Activated effector memory CD4-positive, alpha-beta T cell treated with Interleukin-2 at 50 U/mL for 16 hours (primary cell): ENCODE measurements around the gene CIZ1.
A peak's percentile ranks its signal among the peaks of the same experiment; 100 is the strongest.

Source experiments
- DNase-seq: peaks from one replicate; pipeline ENCODE4 v3.0.0-alpha.2; 2020

CIZ1 gene

DNA sequence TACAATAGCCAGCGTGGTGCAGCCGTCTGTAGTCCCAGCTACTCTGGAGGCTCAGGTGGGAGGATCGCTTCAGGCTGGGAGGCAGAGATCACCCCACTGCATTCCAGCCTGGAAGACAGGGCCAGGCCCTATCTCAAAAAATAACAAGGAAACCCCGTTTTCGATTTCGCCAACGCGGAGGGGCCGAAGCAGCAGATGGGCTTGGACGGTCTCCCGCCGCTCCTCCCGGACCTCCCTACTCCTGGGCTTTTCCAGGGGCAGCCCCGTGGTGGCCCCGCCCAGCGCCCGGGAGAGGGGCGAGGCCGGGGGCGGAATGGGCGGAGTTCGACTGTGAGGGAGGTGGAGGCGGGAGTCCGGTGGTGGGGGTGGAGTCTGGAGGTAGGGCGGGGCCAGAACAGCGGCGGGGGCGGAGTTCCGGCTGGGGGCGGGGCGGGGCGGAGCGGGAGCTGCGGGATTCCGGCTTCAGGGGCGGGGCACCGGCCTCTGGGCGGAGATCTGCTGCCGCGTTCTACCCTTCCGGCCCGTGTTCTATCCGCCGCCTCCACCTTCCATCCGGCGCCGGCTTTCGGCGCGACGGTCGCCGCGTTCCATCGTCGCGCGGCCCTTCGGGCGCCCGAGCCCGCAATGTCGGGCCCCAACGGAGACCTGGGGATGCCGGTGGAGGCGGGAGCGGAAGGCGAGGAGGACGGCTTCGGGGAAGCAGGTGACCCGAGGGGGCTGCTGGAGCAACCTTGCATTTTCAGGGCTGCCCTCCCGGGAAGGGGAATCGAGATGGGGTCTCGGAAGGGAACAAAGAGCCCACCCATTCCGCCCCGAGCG, 31.4 kb downstream of the CIZ1 start, which contains the start of gene BBLN:
Gene BBLN (plus strand): TSS at position 482 of the 819 bp plus-strand sequence. CDS start 143 bp downstream, at position 625.
- peak; percentile 92 for DNase-seq

GRCh38 chr9:128159522-128159783, 31.9 kb downstream of the CIZ1 start:
- peak; percentile 50 for DNase-seq

DNA sequence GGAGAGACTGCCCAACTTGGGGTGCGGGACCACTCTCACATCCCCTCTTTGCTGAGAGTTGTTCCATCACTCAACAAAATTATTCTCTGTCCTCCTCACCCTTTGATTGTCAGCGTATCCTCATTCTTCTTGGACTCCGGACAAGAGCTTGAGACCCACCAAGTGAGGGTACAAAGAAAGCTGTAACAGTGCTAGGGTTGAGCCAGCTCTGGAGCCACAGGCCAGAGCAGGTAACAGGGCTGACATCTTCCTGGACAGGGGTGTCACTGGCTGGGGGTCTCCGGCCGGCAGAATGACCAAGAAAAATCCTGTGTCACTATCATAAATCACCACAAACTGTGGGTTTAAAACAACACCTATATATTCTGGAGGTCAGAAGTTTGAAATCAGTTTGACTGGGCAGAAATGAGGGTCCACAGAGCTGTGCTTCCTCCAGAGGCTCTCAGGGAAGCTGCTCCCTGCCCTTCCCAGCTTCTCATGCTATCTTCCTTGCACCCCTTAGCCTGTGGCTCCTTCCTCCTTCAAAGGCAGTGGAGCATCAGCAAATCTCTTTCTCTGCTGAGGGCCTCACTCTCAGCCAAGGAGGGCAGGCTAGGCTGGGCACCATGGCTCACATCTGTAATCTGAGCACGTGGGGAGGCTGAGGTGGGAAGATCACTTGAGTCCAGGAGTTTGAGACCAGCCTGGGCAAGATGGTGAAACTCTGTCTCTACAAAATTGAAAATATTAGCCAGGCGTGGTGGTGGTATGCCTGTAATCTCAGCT, 35.5 kb downstream of the CIZ1 start:
- no peak for DNase-seq

DNA sequence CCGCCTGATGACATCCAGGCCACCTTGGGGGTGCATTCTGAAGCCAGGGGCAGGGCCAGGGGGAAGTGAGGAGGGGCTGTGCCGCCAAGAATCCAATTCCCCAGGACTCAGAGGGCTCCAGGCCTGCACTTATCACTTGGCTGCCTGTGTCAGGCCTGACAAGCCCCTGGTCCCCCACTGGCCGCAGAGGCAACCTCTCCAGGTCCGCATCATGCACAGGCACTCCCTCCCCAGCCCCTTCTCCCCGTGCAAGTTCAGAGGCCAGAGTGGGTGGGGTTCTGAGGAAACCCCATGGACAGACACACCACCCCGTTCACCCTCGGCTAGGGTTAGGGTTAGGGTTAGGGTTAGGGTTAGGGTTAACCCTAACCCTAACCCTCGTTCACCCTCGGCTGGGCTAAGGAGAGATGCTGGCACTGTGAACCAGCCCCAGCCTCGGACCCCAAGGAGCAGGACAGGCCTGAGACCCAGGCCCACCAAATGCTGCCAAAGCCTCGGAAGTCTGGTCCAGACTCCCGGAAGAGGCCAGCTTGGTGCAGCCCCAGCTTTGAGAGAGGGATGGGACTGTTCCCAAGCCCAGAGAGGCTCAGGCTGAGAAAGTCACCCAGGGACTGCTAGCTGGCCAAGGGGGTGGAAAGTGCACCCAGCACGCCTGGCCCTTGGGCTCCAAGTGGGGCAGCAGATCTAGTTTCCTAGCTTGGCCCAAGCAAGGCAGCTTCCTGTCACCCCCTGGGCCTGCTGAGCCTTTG, 37.3 kb downstream of the CIZ1 start:
- no peak for DNase-seq

- DNase-seq, result no peak
Observed at GRCh38 chr9:128153060-128153946, 38.1 kb downstream of the CIZ1 start.

- no peak for DNase-seq
Observed at GRCh38 chr9:128152133-128153059, 39.0 kb downstream of the CIZ1 start.

GRCh38 chr9:128151309-128152132, 39.9 kb downstream of the CIZ1 start:
- no peak for DNase-seq

- no peak for DNase-seq
Observed at GRCh38 chr9:128150594-128151308, 40.6 kb downstream of the CIZ1 start.

- DNase-seq, result no peak
Observed at GRCh38 chr9:128149951-128150593, 41.3 kb downstream of the CIZ1 start.

DNA sequence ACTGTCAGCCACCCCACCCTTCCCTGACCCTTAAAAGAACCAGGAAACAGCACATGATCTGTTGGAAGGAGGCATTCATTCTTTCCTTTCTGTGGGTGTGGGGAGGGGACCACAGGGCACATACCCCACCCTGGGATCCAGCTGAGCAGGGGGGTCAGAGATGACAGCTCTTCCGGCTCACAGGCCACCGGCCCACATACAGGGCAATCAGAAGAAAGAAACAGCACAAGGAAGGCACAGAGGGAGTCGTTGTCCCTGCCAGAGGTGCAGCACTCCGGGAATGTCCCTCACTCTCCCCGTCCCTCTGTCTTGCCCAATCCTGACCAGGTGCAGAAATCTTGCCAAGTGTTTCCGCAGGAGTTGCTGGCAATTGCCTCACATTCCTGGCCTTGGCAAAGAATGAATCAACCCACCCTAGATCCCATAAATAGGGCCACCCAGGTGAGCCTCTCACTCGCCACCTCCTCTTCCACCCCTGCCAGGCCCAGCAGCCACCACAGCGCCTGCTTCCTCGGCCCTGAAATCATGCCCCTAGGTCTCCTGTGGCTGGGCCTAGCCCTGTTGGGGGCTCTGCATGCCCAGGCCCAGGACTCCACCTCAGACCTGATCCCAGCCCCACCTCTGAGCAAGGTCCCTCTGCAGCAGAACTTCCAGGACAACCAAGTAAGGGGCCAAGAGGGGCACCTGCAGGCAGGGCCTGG, 42.2 kb downstream of the CIZ1 start, which contains the start of gene LCN2:
Gene LCN2 (plus strand): TSS at position 453 of the 701 bp plus-strand sequence. CDS start 73 bp downstream, at position 526.
- no peak for DNase-seq

DNA sequence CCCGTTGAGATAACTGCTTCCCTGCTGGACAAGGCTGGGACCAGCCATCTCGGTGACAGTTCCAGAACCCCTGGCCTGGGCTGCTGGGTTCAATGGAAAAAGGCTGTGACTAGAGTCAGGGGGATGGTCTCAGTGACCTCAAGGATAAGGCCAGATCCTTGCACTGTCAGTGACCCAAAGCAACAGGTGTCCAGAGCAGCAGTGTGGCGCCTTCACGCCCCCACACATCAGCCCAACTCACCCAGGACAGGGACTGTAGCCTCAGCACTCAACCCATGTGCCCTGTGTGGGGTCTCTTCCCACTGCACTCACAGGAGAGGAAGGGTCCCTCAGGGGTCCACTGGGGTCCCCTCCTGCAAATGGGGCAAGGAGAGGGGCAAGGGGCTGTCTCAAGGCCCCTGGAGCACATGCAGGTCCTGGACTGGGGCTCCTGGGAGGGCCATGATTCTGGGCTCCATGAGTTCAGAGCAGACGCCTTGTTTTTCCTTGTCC, 42.8 kb downstream of the CIZ1 start:
- DNase-seq, result no peak

GRCh38 chr9:128146591-128147120, 44.7 kb downstream of the CIZ1 start:
- DNase-seq, result no peak

DNA sequence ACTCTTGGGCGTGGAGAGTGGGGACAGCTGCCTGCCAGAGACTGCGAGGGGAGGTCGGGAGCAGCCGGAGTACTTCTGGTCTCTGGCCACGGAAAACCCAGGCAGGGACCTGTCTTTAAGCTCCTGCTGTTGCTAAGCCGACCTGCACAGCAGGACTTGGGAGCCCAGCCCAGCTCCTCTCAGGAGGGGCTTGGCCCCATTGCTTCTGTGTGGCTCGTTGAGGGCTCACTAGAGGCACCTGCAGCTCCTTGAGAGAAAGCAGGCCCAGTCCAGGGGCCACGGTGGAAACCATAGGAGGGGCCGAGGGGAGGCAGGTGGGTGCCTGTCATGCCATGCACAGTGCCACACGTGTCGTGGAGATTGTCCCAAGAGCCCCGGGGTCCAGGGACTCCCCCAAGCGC, 45.4 kb downstream of the CIZ1 start:
- DNase-seq, result no peak

- DNase-seq, result no peak
Observed at GRCh38 chr9:128145536-128145935, 45.8 kb downstream of the CIZ1 start.

DNA sequence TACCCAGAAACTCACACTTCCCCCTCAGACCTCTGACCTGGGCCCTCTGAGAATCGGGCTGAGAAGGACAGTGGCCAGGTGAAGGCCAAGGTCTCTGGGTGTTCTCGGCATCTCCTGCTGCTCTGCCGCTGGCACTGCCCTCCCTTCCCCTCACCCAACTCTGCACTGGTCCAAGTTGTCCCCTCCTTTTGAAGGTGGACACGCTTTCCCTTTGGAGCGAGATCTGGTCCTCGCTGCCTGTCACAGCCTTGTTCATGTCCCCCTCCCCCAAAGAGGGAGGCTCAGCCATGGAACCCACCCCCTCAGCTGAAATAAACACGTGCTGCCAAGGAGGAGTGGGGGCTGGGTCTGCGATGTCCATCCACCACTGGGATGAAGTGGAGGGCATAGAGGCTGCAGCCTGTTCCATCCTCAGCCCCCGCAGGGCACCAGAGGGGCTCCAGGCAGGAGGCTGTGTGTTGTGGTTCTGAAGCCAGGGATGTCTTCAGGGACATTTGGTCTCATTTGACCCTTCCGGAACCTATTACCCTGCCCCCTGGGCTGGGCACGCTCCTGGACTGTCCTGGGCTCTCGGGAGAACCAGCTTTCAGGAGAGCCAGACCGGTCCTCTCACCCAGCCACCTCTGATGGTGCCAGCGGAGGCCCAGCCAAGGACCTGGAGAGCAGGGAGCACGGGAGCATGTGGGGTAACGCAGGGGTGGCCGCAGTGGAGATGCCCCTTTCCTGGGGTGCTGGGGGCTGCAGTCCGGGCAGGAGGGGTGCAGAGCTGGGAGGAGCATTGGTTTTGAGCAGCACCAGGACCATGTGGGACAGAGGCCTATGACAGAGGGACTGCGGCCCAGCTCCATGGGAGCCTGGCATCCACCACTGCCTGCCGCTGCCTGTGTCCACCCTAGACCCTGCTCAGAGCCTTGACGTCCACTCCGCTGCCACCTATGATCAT, 46.9 kb downstream of the CIZ1 start:
- DNase-seq, result no peak

DNA sequence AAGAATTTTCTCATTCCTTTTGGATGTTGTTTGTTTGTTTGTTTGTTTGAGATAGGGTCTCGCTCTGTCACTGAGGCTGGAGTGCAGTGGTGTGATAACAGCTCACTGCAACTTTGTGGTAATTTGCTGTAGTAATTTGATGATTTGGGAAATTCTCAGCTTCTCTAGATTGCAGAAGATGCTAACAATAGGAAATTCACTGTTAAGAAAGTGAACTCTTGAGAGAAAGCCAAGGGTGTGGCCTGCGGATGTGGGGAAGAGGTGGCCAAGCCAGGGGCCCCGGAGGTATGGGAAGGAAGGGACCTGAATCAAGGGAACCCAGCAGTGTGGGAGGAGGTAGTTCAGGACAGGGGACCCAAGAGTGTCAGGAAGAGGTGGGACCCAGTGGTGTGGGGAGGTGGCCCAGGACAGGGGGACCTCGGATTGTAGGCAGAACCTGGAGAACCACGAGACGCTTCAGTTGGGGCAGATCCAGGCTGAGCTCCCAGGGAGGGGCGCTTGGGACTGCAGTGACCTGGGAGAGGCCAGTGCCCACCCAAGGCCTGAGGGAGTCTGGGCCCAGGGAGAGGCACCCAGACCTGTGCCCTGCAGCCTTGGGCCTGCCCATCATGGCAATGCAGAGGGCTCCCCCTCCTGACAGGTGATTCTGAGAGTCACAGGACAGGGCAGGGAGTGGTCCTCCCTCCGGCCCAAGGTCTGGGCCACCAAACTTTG, 47.7 kb downstream of the CIZ1 start:
- DNase-seq, result no peak
